PFSK-1 (cell line): ENCODE data around the gene TAAR1.

Experiments
- FOXP2 ChIP-seq: optimal IDR thresholded peaks from 2 replicates; pipeline ENCODE3; 2011; ENCODE audit warnings: borderline replicate concordance, control low read depth, inconsistent platforms; ENCODE audit not compliant: insufficient read depth; ENCODE audit errors: extremely low read length, extremely low read depth
- POLR2AphosphoS5 ChIP-seq: IDR thresholded peaks from 2 replicates; pipeline ENCODE4 v1.6.1; 2012; ENCODE audit warnings: low read depth, mild to moderate bottlenecking, control low read depth, low read length, moderate library complexity
- SIN3A ChIP-seq: IDR thresholded peaks from 2 replicates; pipeline ENCODE4 v1.6.1; 2012; ENCODE audit warnings: mild to moderate bottlenecking, low read length, moderate library complexity, borderline replicate concordance; ENCODE audit not compliant: insufficient read depth
- TAF1 ChIP-seq: IDR thresholded peaks from 2 replicates; pipeline ENCODE4 v1.6.1; 2012; ENCODE audit warnings: low read length, control low read depth, borderline replicate concordance; ENCODE audit not compliant: insufficient read depth
- TF ChIP-seq, protein P1 (sequence below), 2 experiments: IDR thresholded peaks; 2 replicates each; pipeline versions ENCODE4 v1.6.1 to v1.8.0; 2011 to 2012; ENCODE audit warnings: low read depth in 2 of 2, low read length in 2 of 2, control low read depth in 1 of 2, inconsistent platforms in 1 of 2, mild to moderate bottlenecking in 1 of 2, moderate library complexity in 1 of 2; ENCODE audit not compliant: insufficient read depth in 1 of 2

Gene TAAR1

DNA sequence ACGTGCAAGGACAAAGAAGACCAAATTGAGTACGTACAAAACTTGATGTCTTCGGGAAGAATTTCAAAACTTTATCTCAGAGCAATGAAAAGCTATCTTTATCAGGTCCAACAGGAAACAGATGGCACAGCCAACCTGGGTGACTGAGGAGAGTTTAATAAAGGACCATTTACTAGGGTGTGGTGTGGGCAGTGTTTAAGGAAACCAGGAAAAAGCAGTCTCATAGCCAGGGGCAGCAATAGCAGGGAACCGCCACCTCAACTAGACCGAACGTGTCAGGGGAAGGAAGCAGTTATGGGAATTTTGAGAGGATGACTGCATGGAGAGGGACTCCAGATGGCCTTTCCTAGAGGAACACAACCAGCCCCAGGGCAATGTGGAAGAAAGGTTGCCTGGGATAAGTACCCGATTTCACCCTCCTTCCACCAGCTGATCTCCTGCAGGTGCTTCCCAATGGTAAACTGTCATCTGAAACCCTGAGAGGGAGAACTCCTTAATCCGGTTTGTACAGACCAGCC is 54.3 kb downstream of the TAAR1 start:
- TF ChIP-seq TAF1 (no peak), POLR2AphosphoS5 (no peak)

DNA sequence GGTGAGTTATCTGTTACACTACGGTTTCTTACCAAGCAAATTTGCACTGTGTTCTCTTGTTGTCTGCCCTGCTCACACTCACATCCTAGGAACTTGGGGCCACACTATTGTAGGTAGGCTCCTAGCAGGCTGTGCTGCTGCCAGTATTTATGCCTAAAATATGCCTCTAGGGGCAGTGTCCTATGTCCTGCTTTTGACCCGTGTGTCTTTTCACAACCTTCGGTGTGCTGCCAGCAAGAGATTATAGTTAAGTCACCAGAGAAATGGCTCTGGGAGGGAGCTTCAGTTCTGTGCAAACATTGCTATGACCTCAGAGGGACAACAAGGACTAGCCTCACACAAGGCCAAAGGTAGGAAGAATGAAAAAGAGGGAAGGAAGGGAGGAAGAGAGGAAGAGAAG is 60.5 kb downstream of the TAAR1 start:
- TF ChIP-seq, protein P1, sequence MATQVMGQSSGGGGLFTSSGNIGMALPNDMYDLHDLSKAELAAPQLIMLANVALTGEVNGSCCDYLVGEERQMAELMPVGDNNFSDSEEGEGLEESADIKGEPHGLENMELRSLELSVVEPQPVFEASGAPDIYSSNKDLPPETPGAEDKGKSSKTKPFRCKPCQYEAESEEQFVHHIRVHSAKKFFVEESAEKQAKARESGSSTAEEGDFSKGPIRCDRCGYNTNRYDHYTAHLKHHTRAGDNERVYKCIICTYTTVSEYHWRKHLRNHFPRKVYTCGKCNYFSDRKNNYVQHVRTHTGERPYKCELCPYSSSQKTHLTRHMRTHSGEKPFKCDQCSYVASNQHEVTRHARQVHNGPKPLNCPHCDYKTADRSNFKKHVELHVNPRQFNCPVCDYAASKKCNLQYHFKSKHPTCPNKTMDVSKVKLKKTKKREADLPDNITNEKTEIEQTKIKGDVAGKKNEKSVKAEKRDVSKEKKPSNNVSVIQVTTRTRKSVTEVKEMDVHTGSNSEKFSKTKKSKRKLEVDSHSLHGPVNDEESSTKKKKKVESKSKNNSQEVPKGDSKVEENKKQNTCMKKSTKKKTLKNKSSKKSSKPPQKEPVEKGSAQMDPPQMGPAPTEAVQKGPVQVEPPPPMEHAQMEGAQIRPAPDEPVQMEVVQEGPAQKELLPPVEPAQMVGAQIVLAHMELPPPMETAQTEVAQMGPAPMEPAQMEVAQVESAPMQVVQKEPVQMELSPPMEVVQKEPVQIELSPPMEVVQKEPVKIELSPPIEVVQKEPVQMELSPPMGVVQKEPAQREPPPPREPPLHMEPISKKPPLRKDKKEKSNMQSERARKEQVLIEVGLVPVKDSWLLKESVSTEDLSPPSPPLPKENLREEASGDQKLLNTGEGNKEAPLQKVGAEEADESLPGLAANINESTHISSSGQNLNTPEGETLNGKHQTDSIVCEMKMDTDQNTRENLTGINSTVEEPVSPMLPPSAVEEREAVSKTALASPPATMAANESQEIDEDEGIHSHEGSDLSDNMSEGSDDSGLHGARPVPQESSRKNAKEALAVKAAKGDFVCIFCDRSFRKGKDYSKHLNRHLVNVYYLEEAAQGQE (IDR thresholded peaks at IDR 0.05; ENCODE audit: insufficient read depth in 1 of 2, low read depth in 2 of 2, low read length in 2 of 2) = no peak
- TF ChIP-seq POLR2AphosphoS5 (no peak), FOXP2 (no peak), TAF1 (no peak), SIN3A (no peak)

DNA sequence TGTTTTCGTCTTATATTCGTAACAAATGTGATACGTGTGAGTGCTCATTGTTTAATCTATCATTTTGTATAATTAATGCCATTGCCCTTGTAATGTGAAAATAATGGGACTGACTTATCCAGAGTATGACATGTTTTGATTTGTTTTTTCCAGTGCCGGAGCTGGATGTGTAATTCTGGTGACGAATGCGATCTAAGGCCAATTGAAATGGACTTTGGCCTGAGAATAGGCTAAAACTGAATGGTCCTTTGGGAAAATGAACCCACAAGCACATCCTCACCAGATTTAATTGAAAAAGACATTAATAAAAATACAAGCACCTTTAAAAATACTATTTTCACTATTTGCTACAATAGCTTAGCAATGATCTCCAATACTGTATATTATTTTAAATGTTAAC is 62.8 kb downstream of the TAAR1 start:
- TF ChIP-seq SIN3A (no peak), POLR2AphosphoS5 (no peak), TAF1 (no peak), FOXP2 (no peak)
- TF ChIP-seq, protein P1 (IDR thresholded peaks at IDR 0.05; ENCODE audit: insufficient read depth in 1 of 2, low read depth in 2 of 2, low read length in 2 of 2) = no peak
